C4-2B (cell line): ENCODE measurements around the gene BRIP1.

ENCODE experiments used
- CTCF ChIP-seq: fragments of 450-650 bp; conservative IDR thresholded peaks from 2 replicates; pipeline ENCODE4 v1.5.1; 2017; ENCODE audit warnings: mild to moderate bottlenecking
- ZFX ChIP-seq: fragments of 450-650 bp; IDR thresholded peaks from 2 replicates; pipeline ENCODE4 v1.6.1; 2017

GRCh38 chr17:61863801-61864126 is 436 bp upstream of the BRIP1 start:
- TF ChIP-seq CTCF (no peak), ZFX (no peak)
